OCI-LY7 (cell line): ENCODE measurements around the gene VPS37B. TPM values are rescaled to one million over a fixed set of nuclear protein-coding genes. Genes with fewer than 3 reads are reported as not detected.

Source experiments
- Bru-seq: library from RNA; stranded (reverse); fragments of 400-500 nt; gene quantifications from one replicate; lab custom pipeline; 2021; lab: Mats Ljungman, UMichigan
- BruChase-seq, 2 experiments: library from RNA; stranded (reverse); fragments of 400-500 nt; gene quantifications; one replicate each; lab custom pipeline; 2021; lab: Mats Ljungman, UMichigan
- BruUV-seq: library from RNA; stranded (reverse); fragments of 400-500 nt; replicated peaks from 2 replicates; lab custom pipeline; 2021; lab: Mats Ljungman, UMichigan
- CTCF ChIA-PET: fragments of 300-600 bp; sonication (Branson Sonifier 250); formaldehyde crosslinking; loops from one replicate; lab custom pipeline; 2022; ENCODE audit warnings: antibody characterized with exemption; ENCODE audit not compliant: unreplicated experiment; lab: Charles Lee
- POLR2A ChIA-PET: fragments of 300-600 bp; sonication (Branson Sonifier 250); formaldehyde crosslinking; loops from one replicate; lab custom pipeline; 2022; ENCODE audit warnings: antibody characterized with exemption; lab: Charles Lee
- DNase-seq: peaks from one replicate; pipeline ENCODE4 v3.0.0-alpha.2; 2015; ENCODE audit warnings: low spot score
- H2AFZ ChIP-seq: fragments of 200-600 bp; sonication (generic), shearing (Covaris generic); 2 replicates; pipeline ENCODE4 v1.6.1; 2014; ENCODE audit warnings: mild to moderate bottlenecking, antibody characterized with exemption, low read length, moderate library complexity
- H3K27ac ChIP-seq: fragments of 200-600 bp; sonication (generic); 2 replicates; pipeline ENCODE4 v1.5.1; 2014; ENCODE audit warnings: mixed run types, low read depth, mild to moderate bottlenecking, moderate library complexity, low read length, inconsistent platforms; ENCODE audit not compliant: poor library complexity, severe bottlenecking
- H3K36me3 ChIP-seq: fragments of 200-600 bp; sonication (generic); 2 replicates; pipeline ENCODE4 v1.6.1; 2014; ENCODE audit warnings: mild to moderate bottlenecking, antibody characterized with exemption, low read length, moderate library complexity, mixed read lengths; ENCODE audit not compliant: insufficient read depth
- H3K4me1 ChIP-seq: fragments of 200-600 bp; sonication (generic); 2 replicates; pipeline ENCODE4 v1.5.1; 2014; ENCODE audit warnings: mild to moderate bottlenecking, low read length; ENCODE audit not compliant: insufficient read depth, poor library complexity, severe bottlenecking
- H3K4me2 ChIP-seq: fragments of 200-600 bp; sonication (generic); 2 replicates; pipeline ENCODE4 v1.6.1; 2014; ENCODE audit warnings: mild to moderate bottlenecking, low read length
- H3K4me3 ChIP-seq: fragments of 200-600 bp; sonication (generic); 2 replicates; pipeline ENCODE4 v1.5.1; 2014; ENCODE audit warnings: mild to moderate bottlenecking, low read depth, low read length; ENCODE audit not compliant: poor library complexity, severe bottlenecking
- H3K79me2 ChIP-seq: fragments of 200-600 bp; sonication (generic); 2 replicates; pipeline ENCODE4 v1.6.1; 2016; ENCODE audit warnings: low read depth, mild to moderate bottlenecking, low read length, moderate library complexity, mixed read lengths; ENCODE audit not compliant: insufficient read depth
- H3K9me2 ChIP-seq: fragments of 200-600 bp; sonication (generic); 2 replicates; pipeline ENCODE4 v1.6.1; 2016; ENCODE audit warnings: mild to moderate bottlenecking, low read length, mixed read lengths; ENCODE audit not compliant: insufficient read depth
- H3K9me3 ChIP-seq: fragments of 200-600 bp; sonication (generic); 2 replicates; pipeline ENCODE4 v1.6.1; 2014; ENCODE audit warnings: mild to moderate bottlenecking, mixed run types, low read length, mixed read lengths
- H4K20me1 ChIP-seq: fragments of 200-600 bp; sonication (generic); 2 replicates; pipeline ENCODE4 v1.6.1; 2014; ENCODE audit warnings: mild to moderate bottlenecking, antibody characterized with exemption, low read length, moderate library complexity, mixed read lengths; ENCODE audit not compliant: insufficient read depth
- EZH2phosphoT487 ChIP-seq: fragments of 200-600 bp; sonication (generic); IDR thresholded peaks from 2 replicates; pipeline ENCODE4 v1.6.1; 2018; ENCODE audit warnings: low read depth, borderline replicate concordance, mild to moderate bottlenecking, mixed run types, antibody characterized with exemption, low read length, moderate library complexity, mixed read lengths
- intact Hi-C: fragments of 100-400 bp; cut with micrococcal nuclease; formaldehyde crosslinking; loops from one replicate; pipeline ENCODE4 v1.10.0; 2022; ENCODE audit not compliant: unreplicated experiment
- long read RNA-seq: library from polyadenylated mRNA; stranded (forward); transcript quantifications from one replicate; pipeline ENCODE4 v2.0.0, GENCODE V29; 2022
- total RNA-seq, 2 experiments: library from RNA; depleted of rRNA in 1 of 2; stranded (reverse); fragments of >200 nt in 1 of 2; shearing (Covaris generic) in 1 of 2; gene quantifications; 2 replicates each; pipeline ENCODE4 v1.2.3, GENCODE V29; 2014 to 2022
- TF ChIP-seq, protein P1 (sequence below): fragments of 200-600 bp; sonication (generic); conservative IDR thresholded peaks from 2 replicates; pipeline ENCODE4 v1.5.1; 2014; ENCODE audit warnings: mild to moderate bottlenecking, antibody characterized with exemption, low read length, moderate library complexity, mixed read lengths

The VPS37B gene
- total RNA-seq (2014; rRNA removed; shearing (Covaris generic)): 1.5 and 2.5 TPM in 2 replicates
- 1.7 and 1.8 TPM in 2 replicates for total RNA-seq (2022)
- Bru-seq, nascent RNA: percentile 29 among the genes with signal in this experiment
- BruChase-seq, experiment 1, labeled RNA remaining after a 6-hour chase: percentile 18 among the genes with signal in this experiment
- BruChase-seq, experiment 2, labeled RNA remaining after a 2-hour chase: percentile 29 among the genes with signal in this experiment
- long read RNA-seq, partial matches to known transcripts: 0 of 6 reads
- long read RNA-seq, other reads (novel, unspliced or antisense): 6 of 6 reads

- H3K4me3 ChIP-seq: no peak within 1 kb of the TSS
- H3K4me1 ChIP-seq: peaks cover 25% of the 10 kb centered on the region
- no peaks in the 10 kb centered on the region for H4K20me1 ChIP-seq
- H3K9me2 ChIP-seq: no peaks in the 10 kb centered on the region
- intact Hi-C loops: no loop called here
- POLR2A ChIA-PET: interaction anchor here (3.4 kb wide), 1 partner anchor 7 kb away, joined by 22 read pairs; no protein-coding TSS in a partner anchor
- no peak for DNase-seq
- no peak within 1 kb of the TSS for H2AFZ ChIP-seq
- no peaks in the 10 kb centered on the region for H3K36me3 ChIP-seq
- no peaks in the 10 kb centered on the region for H3K79me2 ChIP-seq
- no peak within 1 kb of the TSS for H3K4me2 ChIP-seq
- CTCF ChIA-PET: interaction anchor here (0.6 kb wide), 1 partner anchor 35 kb away, joined by 3 read pairs; no protein-coding TSS in a partner anchor
- no peaks in the 10 kb centered on the region for H3K9me3 ChIP-seq
- BruUV-seq: no TSS peak
- TF ChIP-seq, protein P1, sequence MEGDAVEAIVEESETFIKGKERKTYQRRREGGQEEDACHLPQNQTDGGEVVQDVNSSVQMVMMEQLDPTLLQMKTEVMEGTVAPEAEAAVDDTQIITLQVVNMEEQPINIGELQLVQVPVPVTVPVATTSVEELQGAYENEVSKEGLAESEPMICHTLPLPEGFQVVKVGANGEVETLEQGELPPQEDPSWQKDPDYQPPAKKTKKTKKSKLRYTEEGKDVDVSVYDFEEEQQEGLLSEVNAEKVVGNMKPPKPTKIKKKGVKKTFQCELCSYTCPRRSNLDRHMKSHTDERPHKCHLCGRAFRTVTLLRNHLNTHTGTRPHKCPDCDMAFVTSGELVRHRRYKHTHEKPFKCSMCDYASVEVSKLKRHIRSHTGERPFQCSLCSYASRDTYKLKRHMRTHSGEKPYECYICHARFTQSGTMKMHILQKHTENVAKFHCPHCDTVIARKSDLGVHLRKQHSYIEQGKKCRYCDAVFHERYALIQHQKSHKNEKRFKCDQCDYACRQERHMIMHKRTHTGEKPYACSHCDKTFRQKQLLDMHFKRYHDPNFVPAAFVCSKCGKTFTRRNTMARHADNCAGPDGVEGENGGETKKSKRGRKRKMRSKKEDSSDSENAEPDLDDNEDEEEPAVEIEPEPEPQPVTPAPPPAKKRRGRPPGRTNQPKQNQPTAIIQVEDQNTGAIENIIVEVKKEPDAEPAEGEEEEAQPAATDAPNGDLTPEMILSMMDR: no peak
- TF ChIP-seq EZH2phosphoT487: no peak
- no peak within 1 kb of the TSS for H3K27ac ChIP-seq
Observed at GRCh38 chr12:122895704-122896636, at the start of gene VPS37B. VPS37B (minus strand) TSS chr12:122896124; CDS start chr12:122896062, 62 bp downstream.

GRCh38 chr12:122944605-122945592 is 49.0 kb upstream of the VPS37B start:
- Histone ChIP-seq H3K27ac (no peak overlapping the region), H3K4me2 (no peak overlapping the region), H3K4me1 (peaks cover 3% of the 10 kb centered on the region), H2AFZ (no peak overlapping the region), H3K79me2 (no peaks in the 10 kb centered on the region), H3K9me2 (no peaks in the 10 kb centered on the region), H3K9me3 (no peaks in the 10 kb centered on the region), H3K36me3 (no peaks in the 10 kb centered on the region), H4K20me1 (no peaks in the 10 kb centered on the region), H3K4me3 (no peak overlapping the region)
- TF ChIP-seq, protein P1: no peak
- TF ChIP-seq EZH2phosphoT487: no peak
- no TSS peak for BruUV-seq
- intact Hi-C loops: no loop called here
- CTCF ChIA-PET: no interaction called here
- POLR2A ChIA-PET: interaction anchor here (1.0 to 1.2 kb wide), 2 partner anchors 36 to 47 kb away, joined by 3 read pairs; no protein-coding TSS in a partner anchor
- DNase-seq: no peak
